Amniotic epithelial cell (primary cell): Measurements from ENCODE around the gene FRG2.
"Not testable (repeated sequence)": the region's sequence is repeated elsewhere in the genome, so short reads cannot be mapped to it uniquely, and the experiment has no call there.

Source experiments
- DNase-seq: peaks from one replicate; pipeline ENCODE4 v3.0.0-alpha.2; 2010; ENCODE audit warnings: low read depth

The FRG2 gene

GRCh38 chr4:190016369-190017289, 10.4 kb downstream of the FRG2 start:
- DNase-seq: no peak

- no peak for DNase-seq
These were observed 11.3 kb downstream of the FRG2 start for GRCh38 chr4:190015538-190016368.

GRCh38 chr4:190014771-190015537, 12.1 kb downstream of the FRG2 start:
- DNase-seq: peak; percentile 24

GRCh38 chr4:189989941-189990340, 37.1 kb downstream of the FRG2 start:
- DNase-seq: not testable (repeated sequence)

- DNase-seq: no peak
These were observed 38.1 kb downstream of the FRG2 start for GRCh38 chr4:189988877-189989431.

- DNase-seq: not testable (repeated sequence)
These were observed 41.3 kb downstream of the FRG2 start for GRCh38 chr4:189985651-189986243.

GRCh38 chr4:189984661-189985060, 42.4 kb downstream of the FRG2 start:
- not testable (repeated sequence) for DNase-seq

GRCh38 chr4:189983916-189984526, 43.0 kb downstream of the FRG2 start:
- DNase-seq: not testable (repeated sequence)

- DNase-seq: no peak
These were observed 45.1 kb downstream of the FRG2 start for GRCh38 chr4:189981970-189982369.

- not testable (repeated sequence) for DNase-seq
These were observed 46.8 kb downstream of the FRG2 start for GRCh38 chr4:189980292-189980691.

- no peak for DNase-seq
These were observed 47.6 kb downstream of the FRG2 start for GRCh38 chr4:189979196-189980047.
